ENCODE results near the gene CNBD2.
A peak's percentile ranks its signal among the peaks of the same experiment; 100 is the strongest.
"Not testable (repeated sequence)": the region's sequence is repeated elsewhere in the genome, so short reads cannot be mapped to it uniquely, and the experiment has no call there.

CNBD2 gene

GRCh38 chr20:35967979-35968640 is at the start of gene CNBD2:
TSS of gene CNBD2 (plus strand) at chr20:35968590. CDS start at chr20:35968763, 173 bp downstream.
- no peak for DNase-seq (ENCODE audit: extremely low read depth in 1 of 2, low read depth in 1 of 2)

DNA sequence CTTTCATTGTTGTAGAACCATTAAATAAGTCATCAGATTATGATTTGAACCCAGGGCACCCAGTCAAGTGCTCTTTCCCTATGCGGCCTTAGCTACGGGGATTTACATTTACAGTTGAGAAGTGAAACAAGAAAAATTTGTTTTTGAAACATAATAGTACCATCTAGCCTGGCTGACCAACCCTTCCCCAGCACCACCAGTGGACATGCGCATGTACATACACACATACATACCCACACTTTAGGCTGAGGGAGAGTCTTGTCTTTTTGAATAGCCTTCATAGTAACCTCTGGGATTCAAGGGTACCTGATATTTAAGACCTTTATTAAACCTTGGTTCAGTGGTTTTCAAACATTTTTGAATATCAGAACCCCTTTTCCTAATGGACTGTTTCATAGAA is 47.9 kb upstream of the CNBD2 start:
- DNase-seq (ENCODE audit: extremely low read depth in 1 of 2, low read depth in 1 of 2), result no peak

GRCh38 chr20:35929301-35929700 is 39.1 kb upstream of the CNBD2 start:
- no peak for DNase-seq (ENCODE audit: extremely low read depth in 1 of 2, low read depth in 1 of 2)

- DNase-seq (ENCODE audit: extremely low read depth in 1 of 2, low read depth in 1 of 2), result no peak
These were observed 34.3 kb upstream of the CNBD2 start for GRCh38 chr20:35934050-35934449.

- no peak for DNase-seq (ENCODE audit: extremely low read depth in 1 of 2, low read depth in 1 of 2)
These were observed 29.1 kb upstream of the CNBD2 start for GRCh38 chr20:35939264-35939663.

- DNase-seq (ENCODE audit: extremely low read depth in 1 of 2, low read depth in 1 of 2), result no peak
These were observed 26.8 kb upstream of the CNBD2 start for GRCh38 chr20:35941620-35942019.

GRCh38 chr20:35942243-35942642 is 26.1 kb upstream of the CNBD2 start:
- DNase-seq (ENCODE audit: extremely low read depth in 1 of 2, low read depth in 1 of 2), result no peak

DNA sequence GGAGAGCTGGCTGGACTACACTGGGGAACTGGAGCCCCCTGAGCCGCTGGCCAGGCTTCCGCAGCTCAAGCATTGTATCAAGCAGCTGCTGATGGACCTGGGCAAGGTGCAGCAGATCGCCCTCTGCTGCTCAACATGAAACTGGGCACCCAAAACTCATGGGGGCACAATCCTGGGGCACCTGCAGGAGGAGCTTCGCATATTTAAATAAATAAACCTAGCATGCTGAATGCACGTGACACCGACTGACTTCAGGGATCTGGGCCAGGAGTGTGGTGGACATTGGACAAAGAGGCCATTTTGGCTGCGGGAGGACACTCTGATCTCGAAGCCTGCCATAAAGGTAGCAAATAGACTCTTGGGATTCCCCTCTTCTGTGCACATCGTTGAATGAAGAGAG is 20.9 kb upstream of the CNBD2 start:
- no peak for DNase-seq (ENCODE audit: extremely low read depth in 1 of 2, low read depth in 1 of 2)

- no peak for DNase-seq (ENCODE audit: extremely low read depth in 1 of 2, low read depth in 1 of 2)
These were observed 20.5 kb upstream of the CNBD2 start for GRCh38 chr20:35947907-35948306.

GRCh38 chr20:35950093-35950492 is 18.3 kb upstream of the CNBD2 start:
- no peak for DNase-seq (ENCODE audit: extremely low read depth in 1 of 2, low read depth in 1 of 2)

DNA sequence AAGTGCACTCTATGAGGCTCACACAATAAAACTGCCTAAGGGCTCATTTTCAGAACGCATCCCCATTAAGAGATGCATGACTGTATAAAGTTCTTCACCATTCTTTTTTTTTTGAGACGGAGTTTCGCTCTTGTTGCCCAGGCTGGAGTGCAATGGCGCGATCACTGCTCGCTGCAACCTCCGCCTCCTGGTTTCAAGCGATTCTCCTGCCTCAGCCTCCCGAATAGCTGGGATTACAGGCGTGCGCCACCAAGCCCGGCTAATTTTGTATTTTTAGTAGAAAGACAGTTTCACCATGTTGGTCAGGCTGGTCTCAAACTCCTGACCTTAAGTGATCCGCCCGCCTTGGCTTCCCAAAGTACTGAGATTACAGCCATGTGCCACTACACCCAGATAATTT is 16.3 kb upstream of the CNBD2 start:
- DNase-seq (ENCODE audit: extremely low read depth in 1 of 2, low read depth in 1 of 2), result not testable (repeated sequence)

DNA sequence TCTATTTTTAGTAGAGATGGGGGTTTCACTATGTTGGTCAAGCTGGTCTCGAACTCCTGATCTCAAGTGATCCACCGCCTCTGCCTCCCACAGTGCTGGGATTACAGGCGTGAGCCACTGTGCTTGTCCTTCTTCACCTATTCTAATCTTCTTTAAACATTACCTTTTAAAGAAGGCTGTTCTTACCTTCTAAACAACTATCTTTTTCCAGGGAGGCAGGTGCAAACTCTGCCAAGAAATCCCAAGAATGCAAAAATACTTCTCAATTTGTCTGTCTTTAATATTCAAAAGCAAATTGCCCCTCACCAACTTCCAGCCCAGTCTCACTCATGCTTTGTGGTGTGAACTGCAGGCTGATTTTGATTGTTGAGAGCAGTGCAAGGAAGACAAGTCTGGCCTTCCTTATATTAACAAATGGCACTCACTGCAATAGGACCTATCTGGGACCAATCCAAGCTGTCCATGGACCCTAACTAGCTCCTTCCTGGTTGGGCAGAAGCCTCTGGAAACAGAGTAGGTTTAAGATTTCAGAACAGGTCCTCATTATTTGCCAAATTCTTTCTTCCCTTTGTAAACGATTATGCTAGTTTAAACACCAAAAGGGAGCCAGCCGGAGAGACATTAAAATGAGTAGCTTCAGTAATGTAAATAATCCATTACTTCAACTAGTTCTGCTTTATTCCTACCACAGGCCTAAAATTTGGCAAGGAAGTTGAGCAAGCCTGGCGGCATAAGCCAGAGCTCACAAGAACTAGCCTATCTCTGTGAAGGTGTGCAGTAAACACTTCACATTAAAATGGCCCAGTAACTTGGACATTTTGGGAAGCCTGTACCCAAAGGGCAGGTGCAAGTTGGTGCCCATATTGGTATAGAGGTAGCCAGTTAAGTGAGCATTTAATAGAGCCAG is 15.7 kb upstream of the CNBD2 start:
- no peak for DNase-seq (ENCODE audit: extremely low read depth in 1 of 2, low read depth in 1 of 2)

GRCh38 chr20:35953387-35954199 is 14.8 kb upstream of the CNBD2 start:
- DNase-seq (ENCODE audit: extremely low read depth in 1 of 2, low read depth in 1 of 2), result peak; percentile 23 to 44

DNA sequence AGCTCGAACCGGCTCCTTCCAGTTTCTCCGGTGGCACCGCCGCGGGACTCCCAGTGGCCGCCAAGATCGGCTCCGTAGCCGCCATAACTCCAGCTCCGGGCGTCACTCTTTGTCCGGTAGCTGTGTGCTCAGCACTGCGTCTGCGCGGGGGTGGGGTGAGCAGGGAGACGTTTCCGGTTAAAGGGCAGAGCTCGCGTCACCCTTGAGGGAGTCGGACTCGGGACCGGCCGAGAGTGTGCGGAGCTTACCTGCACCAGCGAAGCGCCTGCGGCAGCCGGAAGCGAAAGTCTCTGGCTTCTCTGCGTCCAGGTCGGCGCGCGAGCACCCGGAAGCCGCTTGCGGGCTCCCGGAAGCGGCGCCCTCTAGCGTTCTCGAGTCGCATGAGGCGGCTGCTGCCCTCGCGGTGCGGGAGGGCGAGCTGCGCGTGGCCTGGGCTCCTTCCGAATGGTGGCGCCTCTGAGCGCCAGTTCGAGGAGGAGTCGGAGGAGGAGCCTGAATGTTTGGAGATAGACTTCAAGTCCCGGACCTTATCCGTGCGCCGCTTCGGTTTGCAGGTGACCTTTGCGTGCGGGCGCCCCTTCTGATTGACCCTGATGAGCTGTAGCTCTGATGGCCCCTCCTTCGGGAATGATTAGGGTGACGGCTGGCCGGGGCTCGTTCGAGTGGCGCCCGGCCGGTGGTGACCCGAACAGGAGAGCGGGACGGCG is 14.0 kb upstream of the CNBD2 start, which contains the start of gene SCAND1:
SCAND1 (minus strand) TSS at position 303 of the 707 bp plus-strand sequence; CDS start at position 85, 218 bp downstream.
- peak; percentile 91 to 98 for DNase-seq (ENCODE audit: extremely low read depth in 1 of 2, low read depth in 1 of 2)

GRCh38 chr20:35954907-35955251 is 13.5 kb upstream of the CNBD2 start:
- peak in 1 of 2 donors; percentile 5 for DNase-seq (ENCODE audit: extremely low read depth in 1 of 2, low read depth in 1 of 2)

- DNase-seq (ENCODE audit: extremely low read depth in 1 of 2, low read depth in 1 of 2), result no peak
These were observed 11.8 kb upstream of the CNBD2 start for GRCh38 chr20:35956616-35957015.

GRCh38 chr20:35959291-35959690 is 9.1 kb upstream of the CNBD2 start:
- DNase-seq (ENCODE audit: extremely low read depth in 1 of 2, low read depth in 1 of 2), result not testable (repeated sequence)

- no peak for DNase-seq (ENCODE audit: extremely low read depth in 1 of 2, low read depth in 1 of 2)
These were observed 4.5 kb upstream of the CNBD2 start for GRCh38 chr20:35963878-35964277.

GRCh38 chr20:35968930-35969329 is 540 bp downstream of the CNBD2 start:
- no peak for DNase-seq (ENCODE audit: extremely low read depth in 1 of 2, low read depth in 1 of 2)

DNA sequence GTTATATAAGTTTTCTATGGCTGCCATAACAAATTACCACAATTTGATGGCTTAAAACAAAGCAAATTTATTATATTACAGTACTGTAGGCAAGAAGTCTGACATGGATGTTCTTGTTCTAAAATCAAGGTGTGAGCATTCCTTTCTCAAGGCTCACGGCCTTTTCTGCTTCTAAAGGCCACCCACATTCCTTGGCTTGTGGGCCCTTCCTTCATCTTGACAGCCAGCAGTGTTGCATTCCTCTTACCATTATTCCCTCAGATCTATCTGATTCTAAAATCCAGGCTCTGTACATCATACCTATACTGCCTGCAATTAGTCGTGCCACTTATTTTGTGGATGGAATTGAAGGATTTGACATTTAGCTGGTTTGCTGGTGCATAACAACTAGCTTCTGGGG is 3.6 kb downstream of the CNBD2 start:
- DNase-seq (ENCODE audit: extremely low read depth in 1 of 2, low read depth in 1 of 2), result no peak

DNA sequence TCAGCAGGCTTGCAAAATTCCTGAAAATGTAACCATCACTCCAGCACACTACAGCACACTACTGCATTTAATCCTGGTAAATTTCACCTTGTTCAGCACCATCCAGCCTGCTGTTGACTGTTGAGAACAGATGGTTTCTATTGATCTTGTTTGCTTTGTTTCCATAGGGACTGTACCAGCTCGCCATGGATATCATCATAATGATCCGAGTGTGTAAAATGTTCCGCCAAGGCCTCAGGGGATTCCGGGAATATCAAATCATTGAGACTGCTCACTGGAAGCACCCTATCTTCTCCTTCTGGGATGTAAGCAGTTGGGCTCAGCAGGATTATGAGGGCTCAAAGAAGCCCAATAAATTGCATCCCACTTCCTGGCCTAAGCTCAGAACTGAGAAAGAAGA is 4.1 kb downstream of the CNBD2 start:
- DNase-seq (ENCODE audit: extremely low read depth in 1 of 2, low read depth in 1 of 2), result no peak
